PC-3 (cell line): ENCODE measurements around the gene PIK3R3. TPM values are rescaled to one million over a fixed set of nuclear protein-coding genes. Genes with fewer than 3 reads are reported as not detected.

Source experiments
- ATAC-seq: fragments of 200-7000 bp; cut with Tn5 transposase; 2 replicates; pipeline ENCODE4 v1.9.1; 2020; ENCODE audit warnings: mild to moderate bottlenecking, moderate library complexity
- BruUV-seq: library from RNA; stranded (reverse); fragments of 400-500 nt; replicated peaks from 2 replicates; lab custom pipeline; 2021; lab: Mats Ljungman, UMichigan
- CTCF ChIA-PET: fragments of 300-600 bp; sonication (Branson Sonifier 250); formaldehyde crosslinking; loops from one replicate; lab custom pipeline; 2022; ENCODE audit warnings: antibody characterized with exemption; lab: Charles Lee
- POLR2A ChIA-PET: fragments of 300-600 bp; sonication (Branson Sonifier 250); formaldehyde crosslinking; loops from one replicate; lab custom pipeline; 2022; ENCODE audit warnings: antibody characterized with exemption; ENCODE audit not compliant: unreplicated experiment; lab: Charles Lee
- DNase-seq: peaks from one replicate; pipeline ENCODE4 v3.0.0-alpha.2; 2015
- H2AFZ ChIP-seq: fragments of 300-600 bp; sonication (generic); 2 replicates; pipeline ENCODE4 v1.6.0; 2016; ENCODE audit warnings: antibody characterized with exemption, low read length
- H3F3A ChIP-seq: fragments of 300-600 bp; sonication (generic); one replicate; pipeline ENCODE4 v1.6.0; 2017; ENCODE audit warnings: antibody characterized with exemption, low read length, control low read depth, mild to moderate bottlenecking; ENCODE audit not compliant: unreplicated experiment
- H3K27ac ChIP-seq: fragments of 300-600 bp; sonication (generic); 2 replicates; pipeline ENCODE4 v1.5.1; 2016; ENCODE audit warnings: mild to moderate bottlenecking, low read length
- H3K27me3 ChIP-seq: fragments of 300-600 bp; sonication (generic); 2 replicates; pipeline ENCODE4 v1.6.1; 2016; ENCODE audit warnings: low read length, mixed read lengths
- H3K36me3 ChIP-seq: fragments of 300-600 bp; sonication (generic); 2 replicates; pipeline ENCODE4 v1.6.1; 2016; ENCODE audit warnings: low read depth, mixed run types, low read length, mixed read lengths
- H3K4me1 ChIP-seq: fragments of 300-600 bp; sonication (generic); 2 replicates; pipeline ENCODE4 v1.5.1; 2016; ENCODE audit warnings: low read length; ENCODE audit not compliant: insufficient read depth
- H3K4me2 ChIP-seq: fragments of 300-600 bp; sonication (generic); 2 replicates; pipeline ENCODE4 v1.6.0; 2016; ENCODE audit warnings: low read length
- H3K4me3 ChIP-seq: fragments of 300-600 bp; sonication (generic); 2 replicates; pipeline ENCODE4 v1.5.1; 2016; ENCODE audit warnings: mild to moderate bottlenecking, low read length, mixed read lengths
- H3K79me2 ChIP-seq: fragments of 300-600 bp; sonication (generic); 2 replicates; pipeline ENCODE4 v1.6.1; 2017; ENCODE audit warnings: low read length, mixed read lengths
- H3K9ac ChIP-seq: fragments of 300-600 bp; sonication (generic); 2 replicates; pipeline ENCODE4 v1.6.0; 2016; ENCODE audit warnings: mild to moderate bottlenecking, low read length
- H3K9me2 ChIP-seq: fragments of 300-600 bp; sonication (generic); replicated peaks from 2 replicates; pipeline ENCODE4 v1.6.1; 2016; ENCODE audit warnings: mixed run types, low read length, mixed read lengths
- H3K9me3 ChIP-seq: fragments of 300-600 bp; sonication (generic); 2 replicates; pipeline ENCODE4 v1.6.1; 2016; ENCODE audit warnings: low read length, mixed read lengths
- H4K20me1 ChIP-seq: fragments of 300-600 bp; sonication (generic); 2 replicates; pipeline ENCODE4 v1.6.1; 2016; ENCODE audit warnings: low read length, mixed read lengths
- CTCF ChIP-seq: fragments of 300-600 bp; sonication (generic); conservative IDR thresholded peaks from 2 replicates; pipeline ENCODE4 v1.5.1; 2017; ENCODE audit warnings: antibody characterized with exemption, low read depth, mild to moderate bottlenecking, low read length
- EZH2 ChIP-seq: fragments of 300-600 bp; sonication (generic); IDR thresholded peaks from one replicate; pipeline ENCODE4 v1.6.1; 2017; ENCODE audit warnings: antibody characterized with exemption, mild to moderate bottlenecking, low read length; ENCODE audit not compliant: unreplicated experiment
- EZH2phosphoT487 ChIP-seq: fragments of 300-600 bp; sonication (generic); IDR thresholded peaks from 2 replicates; pipeline ENCODE4 v1.6.1; 2018; ENCODE audit warnings: mild to moderate bottlenecking, antibody characterized with exemption, low read length, borderline replicate concordance
- intact Hi-C: fragments of 100-400 bp; cut with micrococcal nuclease; formaldehyde crosslinking; loops from 2 replicates; pipeline ENCODE4 v1.9.0; 2023
- total RNA-seq: library from RNA; depleted of rRNA; stranded (reverse); fragments of >200 nt; gene quantifications from 2 replicates; pipeline ENCODE4 v1.2.3, GENCODE V29; 2014

Gene PIK3R3
- total RNA-seq, 1 experiment from 2014 or later: 17.7 TPM

GRCh38 chr1:45999507-45999906, 132.9 kb downstream of the PIK3R3 start:
- POLR2A ChIA-PET: no interaction called here
- Histone ChIP-seq H3K4me3 (no peak overlapping the region), H3K36me3 (no peaks in the 10 kb centered on the region), H3K9ac (no peak overlapping the region), H3K27me3 (no peaks in the 10 kb centered on the region), H3K9me3 (no peaks in the 10 kb centered on the region), H2AFZ (no peak overlapping the region), H3K4me1 (peaks cover 12% of the 10 kb centered on the region), H3K79me2 (no peaks in the 10 kb centered on the region), H4K20me1 (no peaks in the 10 kb centered on the region), H3K9me2 (no peaks in the 10 kb centered on the region), H3K27ac (no peak overlapping the region), H3F3A (no peaks in the 10 kb centered on the region), H3K4me2 (no peak overlapping the region)
- TF ChIP-seq EZH2: no peak
- TF ChIP-seq CTCF: no peak
- TF ChIP-seq EZH2phosphoT487: no peak
- CTCF ChIA-PET: no interaction called here
- no TSS peak for BruUV-seq
- DNase-seq: no peak
- intact Hi-C loops: no loop called here
- ATAC-seq: no peak

GRCh38 chr1:45998020-45998617, 134.3 kb downstream of the PIK3R3 start:
- Histone ChIP-seq H4K20me1 (no peaks in the 10 kb centered on the region), H3K27ac (no peak overlapping the region), H2AFZ (no peak overlapping the region), H3K4me1 (peaks cover 12% of the 10 kb centered on the region), H3K27me3 (no peaks in the 10 kb centered on the region), H3K36me3 (no peaks in the 10 kb centered on the region), H3K9me2 (no peaks in the 10 kb centered on the region), H3F3A (no peaks in the 10 kb centered on the region), H3K9me3 (no peaks in the 10 kb centered on the region), H3K4me3 (no peak overlapping the region), H3K9ac (no peak overlapping the region), H3K79me2 (no peaks in the 10 kb centered on the region), H3K4me2 (no peak overlapping the region)
- intact Hi-C loops: no loop called here
- DNase-seq (no peak), ATAC-seq (no peak)
- no TSS peak for BruUV-seq
- ChIA-PET POLR2A (no interaction called here), CTCF (no interaction called here)
- TF ChIP-seq EZH2phosphoT487 (no peak), CTCF (no peak), EZH2 (no peak)

GRCh38 chr1:45995298-45995697, 137.1 kb downstream of the PIK3R3 start:
- no peaks in the 10 kb centered on the region for H3K9me2 ChIP-seq
- intact Hi-C loops: no loop called here
- H3K9ac ChIP-seq: no peak overlapping the region
- no peak overlapping the region for H3K4me3 ChIP-seq
- H3K9me3 ChIP-seq: no peaks in the 10 kb centered on the region
- no peaks in the 10 kb centered on the region for H3K27me3 ChIP-seq
- peak overlapping the region; percentile 35; the same call in 1 of the 2 replicates for H3K27ac ChIP-seq
- H2AFZ ChIP-seq: no peak overlapping the region
- POLR2A ChIA-PET: interaction anchor here (0.7 kb wide), 1 partner anchor 10 kb away, joined by 3 read pairs; no protein-coding TSS in a partner anchor
- H3F3A ChIP-seq: no peaks in the 10 kb centered on the region
- H3K36me3 ChIP-seq: no peaks in the 10 kb centered on the region
- ATAC-seq (peak; percentile 95), DNase-seq (peak; percentile 77)
- no peak for TF ChIP-seq EZH2phosphoT487
- no peak for TF ChIP-seq CTCF
- no peak for TF ChIP-seq EZH2
- H3K4me1 ChIP-seq: peaks cover 12% of the 10 kb centered on the region
- H4K20me1 ChIP-seq: no peaks in the 10 kb centered on the region
- BruUV-seq: no TSS peak
- no peak overlapping the region for H3K4me2 ChIP-seq
- H3K79me2 ChIP-seq: no peaks in the 10 kb centered on the region
- CTCF ChIA-PET: interaction anchor here (0.5 kb wide), 1 partner anchor 11 kb away, joined by 4 read pairs; no protein-coding TSS in a partner anchor
